Measurements from ENCODE around the gene LAMB3.

The LAMB3 gene

GRCh38 chr1:209617047-209617673 is 35.1 kb downstream of the LAMB3 start:
- DNase-seq: no peak

GRCh38 chr1:209616366-209617046 is 35.7 kb downstream of the LAMB3 start:
- DNase-seq: no peak

- no peak for DNase-seq
These were observed 37.3 kb downstream of the LAMB3 start for GRCh38 chr1:209614906-209615305.

- no peak for DNase-seq
These were observed 38.1 kb downstream of the LAMB3 start for GRCh38 chr1:209614151-209614420.

GRCh38 chr1:209613400-209614150 is 38.6 kb downstream of the LAMB3 start:
- no peak for DNase-seq

GRCh38 chr1:209612646-209613399 is 39.4 kb downstream of the LAMB3 start:
- no peak for DNase-seq

- no peak for DNase-seq
These were observed 40.3 kb downstream of the LAMB3 start for GRCh38 chr1:209611771-209612570.

- DNase-seq: no peak
These were observed 41.7 kb downstream of the LAMB3 start for GRCh38 chr1:209610631-209610905.

- no peak for DNase-seq
These were observed 42.2 kb downstream of the LAMB3 start for GRCh38 chr1:209609791-209610630.

GRCh38 chr1:209609041-209609790 is 43.0 kb downstream of the LAMB3 start:
- no peak for DNase-seq

GRCh38 chr1:209607795-209608178 is 44.4 kb downstream of the LAMB3 start:
- no peak for DNase-seq

- no peak for DNase-seq
These were observed 45.0 kb downstream of the LAMB3 start for GRCh38 chr1:209607102-209607794.

- DNase-seq: no peak
These were observed 48.3 kb downstream of the LAMB3 start for GRCh38 chr1:209603877-209604276.

- DNase-seq: no peak
These were observed 50.2 kb downstream of the LAMB3 start for GRCh38 chr1:209601809-209602657.

- DNase-seq: no peak
These were observed 51.7 kb downstream of the LAMB3 start for GRCh38 chr1:209600541-209600940.

- DNase-seq: no peak
These were observed 54.0 kb downstream of the LAMB3 start for GRCh38 chr1:209598227-209598626.

- no peak for DNase-seq
These were observed 54.7 kb downstream of the LAMB3 start for GRCh38 chr1:209597499-209597898.

- DNase-seq: no peak
These were observed 56.5 kb downstream of the LAMB3 start for GRCh38 chr1:209595599-209596285.

- DNase-seq: no peak
These were observed 57.2 kb downstream of the LAMB3 start for GRCh38 chr1:209595028-209595427.
